ENCODE data around the gene DIPK1C. TPM values are rescaled to one million over a fixed set of nuclear protein-coding genes. Genes with fewer than 3 reads are reported as not detected.

DIPK1C gene
- polyA plus RNA-seq, 1 donor (not counting 4 experiments of a cell fraction or from before 2014, with no cell fraction given) = not detected

DNA sequence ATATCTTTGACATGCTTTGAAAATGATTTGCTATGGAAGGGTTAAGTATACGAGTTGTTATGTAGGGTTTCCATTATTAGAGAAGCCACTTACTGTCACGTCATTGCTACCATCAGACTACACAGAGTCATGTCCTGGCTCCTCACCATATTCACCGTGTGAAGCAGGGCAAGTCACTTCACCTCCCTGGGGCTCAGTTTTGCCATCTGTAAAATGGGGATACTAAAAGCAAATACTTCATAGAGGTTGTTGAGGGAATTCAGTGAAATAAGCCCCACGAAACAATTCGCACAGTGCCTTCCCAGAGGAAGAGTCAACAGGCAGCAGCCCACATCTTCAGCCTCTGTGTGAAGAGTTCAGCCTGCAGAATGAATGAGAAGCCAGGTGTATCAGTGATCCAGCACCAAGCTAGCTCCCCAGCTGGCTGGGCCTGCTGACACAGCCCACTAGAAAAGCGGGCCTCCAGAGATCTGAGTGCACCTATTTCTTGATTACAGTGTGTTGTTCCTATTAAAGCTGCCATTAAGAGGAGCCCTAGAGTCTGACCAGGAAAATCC, 3.4 kb downstream of the DIPK1C start:
- Histone ChIP-seq H3K27ac (ENCODE audit: control insufficient read depth, insufficient read depth, low read length) (no peak overlapping the region), H2AFZ (ENCODE audit: control insufficient read depth, low read length) (no peak overlapping the region), H3K4me3 (ENCODE audit: control insufficient read depth in 2 of 3, extremely low read depth in 1 of 3, insufficient read depth in 2 of 3, low read depth in 1 of 3, low read length in 3 of 3) (no peak overlapping the region), H3K27me3 (ENCODE audit: control insufficient read depth, extremely low read depth, insufficient read depth, low read length) (peaks cover 37% of the 10 kb centered on the region), H3K9ac (ENCODE audit: control insufficient read depth, extremely low read depth, insufficient read depth, low read length) (no peak overlapping the region), H3K9me3 (ENCODE audit: control insufficient read depth, low read depth, low read length) (no peaks in the 10 kb centered on the region), H3K9me1 (ENCODE audit: control insufficient read depth, extremely low read depth, insufficient read depth, low read length) (no peaks in the 10 kb centered on the region), H3K79me2 (ENCODE audit: control insufficient read depth, insufficient read depth, low read length) (no peaks in the 10 kb centered on the region), H3K36me3 (ENCODE audit: control insufficient read depth in 2 of 2, extremely low read depth in 1 of 2, insufficient read depth in 2 of 2, low read length in 2 of 2) (no peaks in the 10 kb centered on the region), H4K20me1 (ENCODE audit: control insufficient read depth, extremely low read depth, insufficient read depth, low read length) (no peaks in the 10 kb centered on the region), H3K4me1 (ENCODE audit: control insufficient read depth, extremely low read depth, insufficient read depth, low read length) (no peaks in the 10 kb centered on the region), H3K4me2 (ENCODE audit: control insufficient read depth, extremely low read depth, insufficient read depth, low read depth, low read length) (no peak overlapping the region)
- dilution Hi-C loops (cut with MboI; ENCODE audit: extremely low pct_ligation_motif_present, low sequenced_read_pairs) = no loop called here
- no peak for TF ChIP-seq EZH2 (IDR thresholded peaks at IDR 0.05; ENCODE audit: low read length)
- TF ChIP-seq, protein P1, sequence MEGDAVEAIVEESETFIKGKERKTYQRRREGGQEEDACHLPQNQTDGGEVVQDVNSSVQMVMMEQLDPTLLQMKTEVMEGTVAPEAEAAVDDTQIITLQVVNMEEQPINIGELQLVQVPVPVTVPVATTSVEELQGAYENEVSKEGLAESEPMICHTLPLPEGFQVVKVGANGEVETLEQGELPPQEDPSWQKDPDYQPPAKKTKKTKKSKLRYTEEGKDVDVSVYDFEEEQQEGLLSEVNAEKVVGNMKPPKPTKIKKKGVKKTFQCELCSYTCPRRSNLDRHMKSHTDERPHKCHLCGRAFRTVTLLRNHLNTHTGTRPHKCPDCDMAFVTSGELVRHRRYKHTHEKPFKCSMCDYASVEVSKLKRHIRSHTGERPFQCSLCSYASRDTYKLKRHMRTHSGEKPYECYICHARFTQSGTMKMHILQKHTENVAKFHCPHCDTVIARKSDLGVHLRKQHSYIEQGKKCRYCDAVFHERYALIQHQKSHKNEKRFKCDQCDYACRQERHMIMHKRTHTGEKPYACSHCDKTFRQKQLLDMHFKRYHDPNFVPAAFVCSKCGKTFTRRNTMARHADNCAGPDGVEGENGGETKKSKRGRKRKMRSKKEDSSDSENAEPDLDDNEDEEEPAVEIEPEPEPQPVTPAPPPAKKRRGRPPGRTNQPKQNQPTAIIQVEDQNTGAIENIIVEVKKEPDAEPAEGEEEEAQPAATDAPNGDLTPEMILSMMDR (optimal IDR thresholded peaks at IDR 0.05 in 1 of 3, IDR thresholded peaks at IDR 0.05 in 1 of 3, conservative IDR thresholded peaks at IDR 0.05 in 1 of 3; ENCODE audit: extremely low read depth in 1 of 3, insufficient read depth in 2 of 3, low read length in 3 of 3) = no peak
- DNase-seq (ENCODE audit: low read depth, low spot score) (no peak), FAIRE-seq (no peak)

DNA sequence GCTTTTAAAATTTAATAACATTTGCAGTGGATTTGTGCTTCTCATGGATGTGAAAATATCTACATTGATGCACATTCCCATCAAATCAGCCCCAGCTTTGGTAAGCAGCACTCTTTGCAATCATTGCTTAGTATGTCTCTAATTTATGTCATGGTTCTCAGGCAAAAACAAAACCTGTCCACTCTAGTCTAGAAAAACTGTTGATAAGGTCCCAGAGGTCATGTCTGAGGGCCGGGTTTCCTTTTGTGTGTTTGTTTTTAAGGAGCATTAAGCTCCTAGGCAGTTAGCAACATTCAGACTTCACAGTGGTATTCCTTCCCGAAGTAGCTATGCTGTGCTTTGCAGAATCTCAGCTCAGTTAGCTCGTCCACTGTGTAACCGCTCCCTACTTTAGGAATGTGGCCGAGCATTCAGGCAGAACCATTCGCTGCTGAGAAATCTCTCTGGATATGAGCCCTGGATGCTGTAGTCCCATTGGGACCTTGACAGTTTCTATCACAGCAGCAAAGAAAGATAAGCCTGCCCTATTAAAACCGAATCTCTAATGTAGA, 4.0 kb downstream of the DIPK1C start:
- no peak overlapping the region for H3K4me3 ChIP-seq (ENCODE audit: control insufficient read depth in 2 of 3, extremely low read depth in 1 of 3, insufficient read depth in 2 of 3, low read depth in 1 of 3, low read length in 3 of 3)
- H4K20me1 ChIP-seq (ENCODE audit: control insufficient read depth, extremely low read depth, insufficient read depth, low read length) = no peaks in the 10 kb centered on the region
- DNase-seq (ENCODE audit: low read depth, low spot score) = no peak
- no peaks in the 10 kb centered on the region for H3K4me1 ChIP-seq (ENCODE audit: control insufficient read depth, extremely low read depth, insufficient read depth, low read length)
- dilution Hi-C loops (cut with MboI; ENCODE audit: extremely low pct_ligation_motif_present, low sequenced_read_pairs) = no loop called here
- no peaks in the 10 kb centered on the region for H3K36me3 ChIP-seq (ENCODE audit: control insufficient read depth in 2 of 2, extremely low read depth in 1 of 2, insufficient read depth in 2 of 2, low read length in 2 of 2)
- H3K27me3 ChIP-seq (ENCODE audit: control insufficient read depth, extremely low read depth, insufficient read depth, low read length) = peaks cover 31% of the 10 kb centered on the region
- no peak for TF ChIP-seq EZH2 (IDR thresholded peaks at IDR 0.05; ENCODE audit: low read length)
- TF ChIP-seq, protein P1 (optimal IDR thresholded peaks at IDR 0.05 in 1 of 3, IDR thresholded peaks at IDR 0.05 in 1 of 3, conservative IDR thresholded peaks at IDR 0.05 in 1 of 3; ENCODE audit: extremely low read depth in 1 of 3, insufficient read depth in 2 of 3, low read length in 3 of 3) = no peak
- H3K9me3 ChIP-seq (ENCODE audit: control insufficient read depth, low read depth, low read length) = no peaks in the 10 kb centered on the region
- no peak overlapping the region for H3K4me2 ChIP-seq (ENCODE audit: control insufficient read depth, extremely low read depth, insufficient read depth, low read depth, low read length)
- H3K9me1 ChIP-seq (ENCODE audit: control insufficient read depth, extremely low read depth, insufficient read depth, low read length) = no peaks in the 10 kb centered on the region
- H2AFZ ChIP-seq (ENCODE audit: control insufficient read depth, low read length) = no peak overlapping the region
- H3K27ac ChIP-seq (ENCODE audit: control insufficient read depth, insufficient read depth, low read length) = no peak overlapping the region
- no peak overlapping the region for H3K9ac ChIP-seq (ENCODE audit: control insufficient read depth, extremely low read depth, insufficient read depth, low read length)
- no peak for FAIRE-seq
- no peaks in the 10 kb centered on the region for H3K79me2 ChIP-seq (ENCODE audit: control insufficient read depth, insufficient read depth, low read length)

Data from keratinocyte (primary cell).